ENCODE data around the gene CHST14.

The CHST14 gene

DNA sequence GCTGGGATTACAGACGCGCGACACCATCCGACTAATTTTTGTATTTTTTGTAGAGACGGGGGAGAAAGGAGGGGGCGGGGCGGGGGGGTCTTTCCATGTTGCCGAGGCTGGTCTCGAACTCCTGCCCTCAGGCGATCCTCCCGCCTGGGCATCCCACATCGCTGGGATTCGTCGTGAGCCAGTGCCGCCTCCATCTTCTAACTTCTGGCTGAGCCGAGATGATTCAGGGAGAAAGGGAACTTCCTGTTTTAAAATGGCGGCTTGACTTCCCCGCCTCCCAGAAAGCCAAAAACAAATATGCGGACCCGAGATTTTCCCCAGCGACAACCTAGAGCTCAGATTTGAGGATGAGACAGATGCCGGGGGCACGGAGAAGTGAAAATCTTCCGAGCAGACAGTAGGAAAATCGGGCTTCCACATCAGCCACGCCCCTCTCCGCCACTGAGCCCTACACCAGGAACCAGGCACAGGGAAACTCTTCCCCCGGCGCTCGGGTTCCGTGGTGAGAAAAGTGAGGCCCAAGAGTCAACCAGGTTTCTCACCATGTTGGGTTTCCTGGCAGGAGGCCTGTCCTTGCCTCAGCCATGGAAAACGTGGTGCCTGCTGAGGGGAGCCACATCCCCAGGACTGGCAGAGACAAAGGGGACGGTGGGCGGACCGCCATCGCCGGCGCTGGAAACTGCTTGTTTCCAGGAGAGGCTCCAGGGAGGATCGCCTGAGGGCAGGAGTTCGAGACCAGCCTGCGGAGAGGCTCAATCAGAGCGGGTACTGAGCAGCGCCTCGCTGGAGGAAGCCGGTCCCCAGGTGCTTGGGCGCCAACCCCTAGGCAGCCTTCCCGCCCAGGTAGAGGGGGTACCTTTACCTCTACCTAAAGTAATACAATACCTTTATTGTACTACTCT is 18.7 kb downstream of the CHST14 start:
- TF ChIP-seq, protein P1, sequence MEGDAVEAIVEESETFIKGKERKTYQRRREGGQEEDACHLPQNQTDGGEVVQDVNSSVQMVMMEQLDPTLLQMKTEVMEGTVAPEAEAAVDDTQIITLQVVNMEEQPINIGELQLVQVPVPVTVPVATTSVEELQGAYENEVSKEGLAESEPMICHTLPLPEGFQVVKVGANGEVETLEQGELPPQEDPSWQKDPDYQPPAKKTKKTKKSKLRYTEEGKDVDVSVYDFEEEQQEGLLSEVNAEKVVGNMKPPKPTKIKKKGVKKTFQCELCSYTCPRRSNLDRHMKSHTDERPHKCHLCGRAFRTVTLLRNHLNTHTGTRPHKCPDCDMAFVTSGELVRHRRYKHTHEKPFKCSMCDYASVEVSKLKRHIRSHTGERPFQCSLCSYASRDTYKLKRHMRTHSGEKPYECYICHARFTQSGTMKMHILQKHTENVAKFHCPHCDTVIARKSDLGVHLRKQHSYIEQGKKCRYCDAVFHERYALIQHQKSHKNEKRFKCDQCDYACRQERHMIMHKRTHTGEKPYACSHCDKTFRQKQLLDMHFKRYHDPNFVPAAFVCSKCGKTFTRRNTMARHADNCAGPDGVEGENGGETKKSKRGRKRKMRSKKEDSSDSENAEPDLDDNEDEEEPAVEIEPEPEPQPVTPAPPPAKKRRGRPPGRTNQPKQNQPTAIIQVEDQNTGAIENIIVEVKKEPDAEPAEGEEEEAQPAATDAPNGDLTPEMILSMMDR (IDR thresholded peaks at IDR 0.05; ENCODE audit: control insufficient read depth, extremely low read depth, insufficient read depth): no peak
- DNase-seq (ENCODE audit: low read depth): no peak
- H3K4me3 ChIP-seq (ENCODE audit: low read depth, low read length): no peak overlapping the region

DNA sequence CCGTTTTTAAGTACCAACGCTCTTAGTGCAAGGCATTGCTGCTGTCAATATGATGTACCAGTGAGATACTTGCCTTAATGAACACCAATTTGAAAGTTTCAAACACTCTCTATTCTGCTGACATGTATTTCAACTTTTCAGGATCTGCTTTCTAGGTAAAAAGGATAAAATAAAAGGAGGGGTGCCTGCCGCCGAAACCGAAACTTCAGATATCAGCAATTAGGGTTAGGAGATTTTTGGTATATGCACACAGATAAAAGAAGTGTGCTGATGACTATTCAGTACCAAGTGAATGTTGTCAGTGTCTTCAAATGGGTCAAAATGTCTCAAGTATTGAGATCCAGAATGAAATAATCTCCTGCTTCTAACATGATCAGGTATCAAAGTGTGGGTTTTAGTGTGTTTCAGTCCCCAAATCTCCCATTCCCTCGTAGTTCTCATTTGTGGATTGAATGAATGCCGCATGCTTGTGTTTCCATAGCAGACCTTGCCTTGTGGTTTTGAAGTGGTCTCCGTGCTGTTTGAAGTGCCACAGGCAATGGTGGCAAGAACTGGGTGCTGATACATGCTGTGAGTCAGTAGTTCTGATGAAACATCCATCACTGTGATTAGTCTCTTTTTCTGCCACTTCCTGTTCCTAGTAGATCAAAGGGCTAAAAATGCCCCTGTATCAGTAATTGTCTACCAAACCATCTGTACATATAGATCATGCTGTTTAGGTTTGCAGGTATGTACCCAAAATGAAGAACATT is 22.5 kb downstream of the CHST14 start:
- DNase-seq (ENCODE audit: low read depth): no peak
- H3K4me3 ChIP-seq (ENCODE audit: low read depth, low read length): no peak overlapping the region
- TF ChIP-seq, protein P1 (IDR thresholded peaks at IDR 0.05; ENCODE audit: control insufficient read depth, extremely low read depth, insufficient read depth): no peak

DNA sequence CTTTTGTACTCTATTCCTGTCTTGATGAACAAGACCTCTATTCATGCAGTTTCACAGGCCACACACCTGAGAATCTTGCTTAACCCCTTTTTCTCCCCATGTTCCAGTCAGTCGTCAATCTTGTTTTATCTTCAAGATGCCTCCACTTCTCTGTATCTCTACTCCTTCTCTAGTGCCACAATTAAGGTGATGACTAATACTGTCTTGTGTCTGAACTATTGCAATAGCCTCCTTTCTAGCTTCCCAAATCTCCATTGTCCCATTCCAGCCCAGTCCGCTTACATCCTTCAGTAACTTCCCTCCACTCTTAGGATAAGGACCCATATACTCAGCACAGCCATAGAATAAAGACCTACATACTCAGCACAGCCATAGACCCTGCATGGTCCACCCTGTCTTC is 24.7 kb downstream of the CHST14 start:
- no peak overlapping the region for H3K4me3 ChIP-seq (ENCODE audit: low read depth, low read length)
- TF ChIP-seq, protein P1 (IDR thresholded peaks at IDR 0.05; ENCODE audit: control insufficient read depth, extremely low read depth, insufficient read depth): no peak
- no peak for DNase-seq (ENCODE audit: low read depth)

GRCh38 chr15:40498418-40498817 is 27.6 kb downstream of the CHST14 start:
- H3K4me3 ChIP-seq (ENCODE audit: low read depth, low read length): no peak overlapping the region
- TF ChIP-seq, protein P1 (IDR thresholded peaks at IDR 0.05; ENCODE audit: control insufficient read depth, extremely low read depth, insufficient read depth): no peak
- DNase-seq (ENCODE audit: low read depth): no peak

GRCh38 chr15:40498891-40499290 is 28.1 kb downstream of the CHST14 start:
- DNase-seq (ENCODE audit: low read depth): no peak
- TF ChIP-seq, protein P1 (IDR thresholded peaks at IDR 0.05; ENCODE audit: control insufficient read depth, extremely low read depth, insufficient read depth): no peak
- H3K4me3 ChIP-seq (ENCODE audit: low read depth, low read length): no peak overlapping the region

DNA sequence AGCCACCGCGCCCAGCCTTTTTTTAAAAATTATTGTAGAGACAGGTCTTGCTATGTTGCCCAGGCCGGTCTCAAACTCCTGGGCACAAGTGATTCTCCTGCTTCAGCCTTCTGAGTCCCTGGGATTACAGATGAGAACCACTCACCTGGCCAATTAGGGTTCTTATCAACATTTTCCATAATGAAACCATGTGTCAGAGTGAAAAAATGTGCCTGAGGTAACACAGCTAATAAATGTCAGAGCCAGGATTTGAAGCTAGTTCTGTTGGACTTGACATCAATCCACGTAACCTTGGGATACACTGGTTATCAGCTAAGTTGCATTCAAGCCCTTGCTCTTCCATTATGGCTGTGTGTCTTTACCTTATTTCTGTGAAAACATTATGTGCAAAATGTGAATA is 29.1 kb downstream of the CHST14 start:
- TF ChIP-seq, protein P1 (IDR thresholded peaks at IDR 0.05; ENCODE audit: control insufficient read depth, extremely low read depth, insufficient read depth): no peak
- DNase-seq (ENCODE audit: low read depth): no peak
- no peak overlapping the region for H3K4me3 ChIP-seq (ENCODE audit: low read depth, low read length)
